ENCODE data around the gene NUPR1.
"Not testable (repeated sequence)": the region's sequence is repeated elsewhere in the genome, so short reads cannot be mapped to it uniquely, and the experiment has no call there.

Gene NUPR1

DNA sequence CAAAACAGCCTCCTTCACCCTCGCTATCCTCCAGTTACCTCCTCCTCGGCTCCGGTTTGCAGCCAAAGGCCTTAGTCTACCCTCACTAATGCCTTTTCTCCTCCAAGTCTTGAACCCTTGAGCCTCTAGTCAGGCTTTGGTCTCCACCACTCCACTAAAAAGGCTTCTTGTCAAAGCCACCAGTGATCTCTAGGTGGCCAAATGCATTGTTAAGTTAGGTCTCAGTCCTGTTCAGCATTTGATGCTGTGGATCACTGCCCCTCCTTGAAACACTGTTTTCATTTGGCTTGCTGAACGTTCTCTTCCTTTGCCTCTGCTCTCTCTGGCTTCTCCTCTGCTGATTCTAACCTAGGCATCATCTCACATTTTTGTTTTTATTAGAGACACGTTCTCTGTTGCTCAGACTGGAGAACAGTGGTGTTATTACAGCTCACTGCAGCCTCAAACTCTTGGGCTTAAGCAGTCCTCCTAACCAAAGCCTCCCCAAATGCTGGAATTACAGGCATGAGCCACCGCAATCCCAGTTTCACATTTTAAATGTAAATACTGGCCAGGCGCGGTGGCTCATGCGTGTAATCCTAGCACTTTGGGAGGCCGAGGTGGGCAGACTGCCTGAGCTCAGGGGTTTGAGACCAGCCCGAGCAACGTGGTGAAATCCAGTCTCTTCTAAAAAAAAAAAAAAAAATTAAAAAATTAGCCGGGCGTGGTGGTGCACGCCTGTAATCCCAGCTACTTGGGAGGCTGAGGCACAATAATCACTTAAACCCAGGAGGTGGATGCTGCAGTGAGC lies 16.1 kb upstream of the NUPR1 start:
- DNase-seq (ENCODE audit: low spot score): no peak

DNA sequence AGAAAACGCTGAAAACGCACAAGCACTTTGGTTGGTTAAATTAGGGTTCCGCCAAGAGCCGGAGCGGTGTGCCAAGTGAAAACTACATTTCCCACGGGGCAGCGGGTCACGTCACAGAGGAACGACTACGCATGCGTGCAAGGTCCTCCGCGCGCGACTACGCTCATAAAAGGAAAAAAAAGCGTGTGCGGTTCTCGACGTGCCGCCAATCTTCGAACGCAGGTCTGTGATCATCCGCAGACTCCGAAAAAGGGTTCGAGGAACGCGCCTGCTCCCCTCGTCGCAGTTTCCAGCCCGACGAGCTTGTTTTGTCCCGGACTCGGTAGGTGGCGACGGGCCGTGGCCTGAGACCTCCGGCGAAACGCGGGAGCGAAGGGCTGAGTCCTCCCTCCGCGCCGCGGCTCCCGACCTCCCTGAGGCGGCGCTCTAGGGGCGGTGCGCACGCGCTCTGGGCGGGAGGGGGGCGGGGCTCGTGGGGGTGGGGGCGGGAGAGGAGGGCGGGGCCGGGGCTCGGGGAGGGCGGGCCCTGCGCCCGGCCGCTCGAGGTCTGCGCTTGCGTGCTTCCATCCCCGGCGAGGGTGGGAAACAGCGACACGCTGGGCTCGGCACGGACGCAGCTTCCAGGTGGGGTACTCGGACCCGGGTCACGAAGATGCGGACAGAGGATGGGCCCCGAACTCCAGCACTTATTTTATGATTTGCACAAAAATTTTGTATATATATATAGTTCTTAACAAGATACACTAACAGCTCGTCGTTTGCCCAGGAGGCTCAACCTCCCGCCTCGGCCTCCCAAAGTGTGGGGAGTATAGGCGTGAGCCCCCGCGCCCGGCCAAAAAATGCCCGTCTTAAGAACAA lies 15.2 kb upstream of the NUPR1 start, which contains the start of gene SGF29:
Gene SGF29, plus strand, starts transcription at position 145 of the 858 bp plus-strand sequence. CDS start 27,150 bp downstream, outside the sequence.
- peak; percentile 95 for DNase-seq (ENCODE audit: low spot score)

DNA sequence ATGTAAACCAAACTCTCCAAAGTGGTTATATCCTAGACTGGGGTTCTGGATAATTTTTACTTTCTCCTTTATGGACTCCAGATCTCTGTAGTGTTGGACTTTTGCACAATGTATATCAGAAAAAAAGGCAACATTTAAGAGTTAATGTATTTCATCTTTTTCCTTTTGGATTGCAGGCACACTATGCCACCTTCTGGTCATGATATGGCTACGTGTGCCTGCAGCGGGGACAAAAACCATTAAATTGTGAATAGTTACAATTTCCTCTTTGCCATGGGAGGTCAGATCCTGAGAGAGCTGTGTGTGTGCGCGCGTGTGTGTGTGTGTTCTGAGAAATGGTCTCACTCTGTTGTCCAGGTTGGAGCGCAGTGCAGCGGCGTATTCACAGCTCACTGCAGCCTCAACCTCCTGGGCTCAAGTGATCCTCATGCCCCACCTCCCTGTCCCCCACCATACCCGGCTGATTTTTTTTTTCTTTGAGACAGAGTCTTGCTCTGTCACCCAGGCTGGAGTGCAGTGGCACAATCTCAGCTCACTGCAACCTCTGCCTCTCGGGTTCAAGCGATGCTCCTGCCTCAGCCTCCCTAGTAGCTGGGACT lies 10.6 kb upstream of the NUPR1 start:
- peak; percentile 27 for DNase-seq (ENCODE audit: low spot score)

DNA sequence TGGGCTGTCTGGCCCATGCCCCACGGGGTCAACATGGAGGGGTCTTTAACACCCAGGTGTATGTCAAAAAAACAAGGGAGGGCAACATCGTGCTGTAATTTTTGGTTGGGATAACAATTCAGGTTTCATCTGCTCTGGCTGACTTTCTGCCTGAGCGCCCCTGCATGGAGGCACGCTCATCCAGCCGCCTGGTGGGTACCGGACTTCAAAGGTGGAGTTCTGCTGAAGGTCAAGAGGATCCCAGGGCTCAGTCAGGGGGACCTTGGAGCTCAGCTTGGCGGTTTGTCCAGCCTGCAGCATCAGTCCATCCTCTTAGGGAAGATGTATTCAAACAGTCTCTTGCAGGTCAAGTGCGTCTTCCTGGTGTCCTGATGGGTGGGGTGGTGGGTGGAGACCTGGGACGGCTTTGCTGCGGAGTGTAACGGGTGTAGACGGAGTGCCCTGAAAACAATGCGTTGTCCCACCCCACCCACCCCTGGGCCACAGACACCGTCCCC lies 9.6 kb upstream of the NUPR1 start:
- DNase-seq (ENCODE audit: low spot score): no peak

DNA sequence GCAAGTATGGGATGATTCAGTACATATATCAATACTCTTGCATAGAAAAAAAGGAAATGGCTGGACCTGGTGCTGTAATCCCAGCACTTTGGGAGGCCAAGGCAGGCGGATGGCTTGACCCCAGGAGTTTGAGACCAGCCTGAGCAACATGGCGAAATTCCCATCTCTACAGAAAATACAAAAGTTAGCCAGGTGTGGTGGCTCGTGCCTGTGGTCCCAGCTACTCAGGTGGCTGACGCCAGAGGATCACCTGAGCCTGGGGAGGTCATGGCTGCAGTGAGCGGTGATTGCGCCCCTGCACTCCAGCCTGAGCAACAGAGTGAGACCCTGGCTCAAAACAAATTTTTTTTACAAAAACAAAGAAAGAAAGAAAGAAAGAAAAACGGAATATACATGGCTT lies 7.9 kb upstream of the NUPR1 start:
- DNase-seq (ENCODE audit: low spot score): no peak

DNA sequence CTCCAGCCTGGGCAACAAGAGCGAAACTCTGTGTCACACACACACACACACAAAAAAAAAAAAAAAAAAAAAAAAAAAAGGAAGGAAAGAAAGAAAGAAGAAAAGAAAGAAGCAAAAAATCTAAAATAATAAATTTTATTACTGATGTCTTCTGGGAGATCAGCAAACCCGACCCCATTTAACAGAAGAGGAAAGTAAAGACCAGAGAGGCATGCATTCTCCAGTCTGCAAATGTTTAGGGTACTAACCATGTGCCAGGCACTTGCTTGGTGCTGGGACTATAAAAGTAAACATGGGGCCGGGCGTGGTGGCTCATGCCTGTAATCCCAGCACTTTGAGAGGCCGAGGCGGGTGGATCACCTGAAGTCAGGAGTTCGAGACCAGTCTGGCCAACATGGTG lies 7.2 kb upstream of the NUPR1 start:
- not testable (repeated sequence) for DNase-seq (ENCODE audit: low spot score)

DNA sequence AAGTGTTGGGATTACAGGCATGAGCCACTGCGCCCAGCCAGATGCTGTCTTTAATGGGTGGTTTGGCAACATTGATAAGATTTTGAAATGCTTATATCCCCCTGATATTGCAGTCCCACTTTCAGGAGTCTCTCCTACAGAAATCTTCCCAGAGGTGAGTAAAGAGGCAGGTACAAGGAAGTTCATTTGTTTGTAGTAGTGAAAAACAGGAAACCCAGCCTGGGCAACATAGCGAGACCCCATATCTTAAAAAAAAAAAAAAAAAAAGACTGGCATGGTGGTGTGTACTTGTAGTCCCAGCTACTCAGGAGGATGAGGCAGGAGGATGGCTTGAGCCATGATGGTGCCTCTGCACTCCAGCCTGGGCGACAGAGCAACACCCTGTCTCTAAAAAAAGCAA lies 6.2 kb upstream of the NUPR1 start:
- no peak for DNase-seq (ENCODE audit: low spot score)

DNA sequence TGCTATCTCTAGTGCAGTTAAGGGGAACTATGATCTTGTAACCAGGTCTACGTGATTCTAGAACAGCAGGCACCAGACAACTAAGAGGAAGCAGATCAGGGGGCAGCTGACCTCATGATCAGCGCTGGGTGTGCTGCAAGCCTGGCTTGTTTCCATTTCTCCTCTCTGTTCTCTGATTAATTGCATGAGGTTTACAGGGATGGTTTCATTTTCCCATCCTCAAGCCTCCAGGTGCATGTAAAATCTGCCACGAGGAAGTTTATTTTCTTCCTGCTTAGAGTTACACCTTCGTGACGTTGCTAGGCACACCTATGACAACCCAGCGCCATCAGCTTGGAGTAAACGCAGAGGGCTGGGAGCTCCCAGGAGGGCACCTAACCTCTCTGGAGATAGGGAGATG lies 4.3 kb upstream of the NUPR1 start:
- peak; percentile 41 for DNase-seq (ENCODE audit: low spot score)

DNA sequence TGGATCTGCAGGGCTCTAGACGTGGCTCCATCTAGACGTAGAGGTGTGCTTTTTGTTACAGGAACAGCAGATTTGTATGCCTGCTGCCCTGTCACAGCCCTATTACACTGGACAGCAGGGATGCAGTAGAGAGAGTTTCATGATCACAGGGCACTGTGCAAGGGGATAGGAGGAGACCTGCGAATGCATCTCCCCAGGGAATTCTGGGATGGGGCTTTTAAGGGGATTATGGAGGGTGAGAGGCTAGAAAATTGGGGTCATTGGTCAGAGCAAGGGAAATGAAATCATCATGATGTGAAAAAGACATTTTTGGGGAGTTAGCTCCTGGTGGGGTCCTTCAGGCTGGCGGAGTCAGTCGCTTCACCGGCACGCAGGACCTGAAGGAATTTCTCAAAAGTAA lies 3.9 kb upstream of the NUPR1 start:
- no peak for DNase-seq (ENCODE audit: low spot score)

DNA sequence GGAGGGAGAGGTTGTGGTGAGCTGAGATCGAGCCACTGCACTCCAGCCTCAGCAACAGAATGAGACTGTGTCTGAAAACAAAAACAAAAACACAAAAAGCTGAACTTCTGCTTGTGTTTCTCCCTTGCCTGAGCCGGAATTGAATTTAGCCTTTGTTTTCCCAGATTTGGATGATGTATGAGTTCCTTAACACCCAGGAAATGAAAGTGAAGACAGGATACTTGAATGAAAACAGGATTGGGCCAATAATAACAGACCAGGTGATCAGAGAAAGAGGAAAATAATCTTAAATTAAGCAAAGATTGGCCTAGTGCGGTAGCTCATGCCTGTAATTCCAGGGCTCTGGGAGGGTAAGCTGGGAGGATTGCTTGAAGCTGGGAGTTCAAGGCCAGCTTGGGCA lies 1.6 kb upstream of the NUPR1 start:
- no peak for DNase-seq (ENCODE audit: low spot score)

DNA sequence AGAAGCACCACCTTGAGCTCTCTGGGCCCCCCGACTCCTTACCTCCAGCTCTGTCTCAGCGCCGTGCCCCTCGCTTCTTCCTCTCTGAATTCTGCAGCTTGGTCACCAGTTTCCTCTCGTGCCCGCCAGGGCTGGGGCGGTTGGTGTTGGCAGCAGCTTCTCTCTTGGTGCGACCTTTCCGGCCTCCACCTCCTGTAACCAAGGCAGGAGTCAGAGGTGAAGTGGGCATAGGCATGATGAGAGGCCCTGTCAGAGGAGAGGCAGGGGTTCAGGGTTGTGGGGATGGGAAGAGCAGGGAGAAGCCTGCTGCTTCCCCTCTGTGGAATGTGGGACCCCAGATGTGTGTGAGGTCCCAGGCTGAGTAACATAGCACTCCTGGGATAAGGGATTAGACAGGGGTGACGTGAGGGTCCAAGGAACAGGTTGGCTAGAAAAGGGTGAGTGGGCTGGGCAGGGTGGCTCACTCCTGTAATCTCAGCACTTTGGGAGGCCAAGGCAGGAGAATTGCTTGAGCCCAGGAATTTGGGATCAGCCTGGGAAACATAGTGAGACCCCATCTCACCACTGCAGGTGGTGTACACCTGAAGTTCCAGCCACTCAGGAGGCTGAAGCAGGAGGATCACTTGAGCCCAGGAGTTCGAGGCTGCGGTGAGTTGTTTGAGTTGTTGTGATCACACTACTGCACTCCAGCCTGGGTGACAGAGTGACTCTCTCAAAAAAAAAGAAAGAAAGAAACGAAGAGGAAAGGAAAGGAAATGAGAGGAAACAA lies 626 bp downstream of the NUPR1 start:
- no peak for DNase-seq (ENCODE audit: low spot score)

DNA sequence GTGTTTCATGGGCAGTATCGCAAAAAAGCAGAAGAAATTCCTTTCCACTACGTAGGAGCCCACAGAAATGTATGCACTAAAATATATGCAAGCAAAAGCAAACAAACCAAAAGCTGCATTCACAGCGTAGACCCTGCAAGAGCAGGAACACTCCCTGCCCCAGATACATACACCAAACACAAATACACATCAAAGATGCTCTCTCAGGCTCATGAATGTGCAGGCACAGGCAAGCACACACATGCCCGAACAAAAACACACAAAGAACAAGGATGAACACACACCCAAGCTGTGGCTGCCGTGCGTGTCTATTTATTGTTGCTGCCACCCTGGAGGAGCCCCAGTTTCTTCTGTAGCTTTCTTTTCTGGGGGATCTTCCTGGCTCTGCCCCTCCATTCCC lies 1.7 kb downstream of the NUPR1 start:
- no peak for DNase-seq (ENCODE audit: low spot score)

DNA sequence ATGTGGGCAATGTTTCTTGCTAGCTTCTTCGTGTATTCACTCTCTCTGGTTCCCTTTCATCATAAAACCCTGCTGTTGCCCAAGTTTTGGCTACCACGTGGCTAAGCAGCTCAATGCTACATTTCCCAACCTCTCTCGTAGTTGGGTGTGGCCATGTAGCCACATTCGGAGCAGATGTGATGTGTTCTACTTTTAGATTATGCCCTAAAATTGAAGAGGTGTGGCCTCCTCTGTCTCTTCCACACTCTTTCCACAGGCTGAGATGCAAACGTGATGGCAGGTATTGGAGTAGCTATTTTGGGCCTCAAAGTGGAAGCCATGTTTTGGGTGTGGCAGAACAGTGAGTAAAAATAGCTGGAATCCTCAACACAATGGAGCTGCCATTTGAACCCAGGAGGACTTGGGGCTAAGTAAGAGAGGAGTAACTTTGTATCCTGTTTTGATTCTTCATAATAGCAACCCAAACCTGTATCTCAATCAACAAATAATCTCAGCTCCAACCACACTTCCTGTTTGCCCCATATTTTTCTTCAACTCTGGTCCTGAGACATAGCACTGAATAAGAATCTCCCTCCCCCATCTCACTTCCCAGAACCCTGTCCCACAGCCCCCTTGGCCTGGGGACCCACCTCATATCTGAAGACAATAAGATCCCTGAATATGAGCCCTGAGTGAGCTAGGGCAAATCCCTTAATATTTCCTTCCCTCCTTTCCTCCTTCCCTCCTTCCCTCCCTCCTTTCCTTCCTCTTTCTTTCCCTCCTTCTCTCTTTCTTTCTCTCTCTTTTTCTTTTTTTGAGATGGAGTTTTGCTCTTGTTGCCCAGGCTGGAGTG lies 4.0 kb downstream of the NUPR1 start:
- no peak for DNase-seq (ENCODE audit: low spot score)

DNA sequence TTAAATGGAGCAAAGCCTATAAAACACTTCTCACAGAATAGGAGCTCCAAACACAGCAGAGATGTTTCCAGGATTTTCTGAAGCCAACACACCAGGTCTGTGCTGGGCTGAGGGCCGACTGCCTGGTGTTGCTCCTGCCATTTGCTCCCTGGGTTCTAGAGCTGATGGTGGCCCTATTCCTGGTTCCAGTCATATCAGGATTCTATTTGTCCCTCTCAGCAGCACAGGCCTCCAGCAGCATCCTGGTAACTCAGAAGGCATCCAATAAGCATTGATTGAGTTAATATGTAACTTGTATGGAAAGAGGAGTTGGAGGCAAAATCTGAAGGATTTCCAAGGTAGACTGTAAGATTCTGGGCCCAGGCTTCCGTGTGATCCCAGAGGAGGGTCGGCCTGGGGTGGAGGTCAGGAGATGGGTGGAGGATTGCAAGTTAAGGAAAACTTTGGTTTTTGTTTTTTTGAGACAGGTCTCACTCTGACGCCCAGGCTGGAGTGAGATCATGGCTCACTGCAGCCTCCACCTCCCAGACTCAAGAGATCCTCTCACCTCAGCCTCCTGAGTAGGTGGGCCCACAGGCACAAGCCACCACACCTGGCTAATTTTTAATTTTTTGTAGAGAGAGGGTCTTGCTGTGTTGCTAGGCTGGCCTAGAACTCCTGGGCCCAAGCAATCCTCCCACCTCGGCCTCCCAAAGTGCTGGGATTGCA lies 5.7 kb downstream of the NUPR1 start:
- no peak for DNase-seq (ENCODE audit: low spot score)

DNA sequence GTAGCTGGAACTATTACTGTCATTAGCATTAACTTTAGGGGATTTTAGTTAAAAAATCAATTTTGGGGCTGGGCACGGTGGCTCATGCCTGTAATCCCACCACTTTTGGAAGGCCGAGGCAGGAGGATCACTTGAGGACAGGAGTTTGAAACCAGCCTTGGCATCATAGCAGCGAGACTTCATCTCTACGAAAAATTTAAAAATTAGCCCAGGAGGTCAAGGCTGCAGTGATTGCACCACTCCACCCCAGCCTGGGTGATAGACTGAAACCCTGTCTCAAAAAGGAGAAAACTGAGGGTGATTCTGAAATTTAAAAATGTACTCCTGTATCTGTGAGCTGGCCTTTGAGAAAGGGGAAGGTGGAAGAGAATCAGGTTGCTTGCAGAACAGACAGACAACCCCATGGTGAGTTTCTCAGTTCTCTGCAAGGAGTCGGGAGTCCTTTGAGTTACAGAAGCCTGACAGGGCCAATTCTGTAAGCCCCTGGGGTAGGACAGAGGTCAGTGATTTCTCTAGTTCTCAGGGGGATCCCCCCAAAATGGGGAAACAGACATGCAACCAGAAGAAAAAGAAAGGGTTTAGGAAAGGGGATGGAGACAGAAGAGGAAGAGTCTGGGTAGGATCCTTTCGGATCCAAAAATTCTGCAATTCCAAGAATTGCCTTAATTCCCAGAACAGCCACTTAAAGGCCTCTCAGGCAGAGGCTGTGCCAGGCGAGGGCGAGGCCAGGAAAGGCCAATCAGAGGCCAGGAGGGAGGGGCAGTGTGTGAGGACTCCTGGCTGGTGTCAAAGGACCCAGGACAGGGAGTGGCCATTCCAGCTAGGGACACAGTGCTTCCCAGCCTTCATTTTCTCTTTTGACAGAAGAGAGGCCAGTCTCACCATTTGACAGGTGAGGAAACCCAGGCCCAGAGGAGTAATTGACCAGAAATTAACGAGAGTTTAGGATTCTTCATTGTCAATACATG lies 6.7 kb downstream of the NUPR1 start:
- DNase-seq (ENCODE audit: low spot score): peak; percentile 44

DNA sequence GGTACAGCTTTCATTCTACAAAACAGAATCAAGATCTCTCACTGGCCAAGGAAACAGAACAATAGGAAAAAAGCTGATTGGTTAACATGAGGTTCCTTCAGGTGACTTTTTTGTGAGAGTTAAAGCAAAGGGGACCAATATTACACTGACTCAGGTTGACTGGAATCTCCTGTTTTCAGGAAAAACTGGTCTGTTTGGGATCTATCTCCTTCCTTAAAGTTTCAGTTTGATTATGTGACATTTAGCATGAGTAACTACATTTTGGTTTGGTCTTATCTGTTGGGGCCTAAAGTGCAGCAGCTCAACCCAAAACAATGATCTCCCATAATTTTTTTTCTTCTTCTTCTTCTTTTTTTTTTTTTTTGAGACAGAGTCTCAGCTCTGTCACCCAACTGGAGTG lies 9.7 kb downstream of the NUPR1 start:
- DNase-seq (ENCODE audit: low spot score): no peak

DNA sequence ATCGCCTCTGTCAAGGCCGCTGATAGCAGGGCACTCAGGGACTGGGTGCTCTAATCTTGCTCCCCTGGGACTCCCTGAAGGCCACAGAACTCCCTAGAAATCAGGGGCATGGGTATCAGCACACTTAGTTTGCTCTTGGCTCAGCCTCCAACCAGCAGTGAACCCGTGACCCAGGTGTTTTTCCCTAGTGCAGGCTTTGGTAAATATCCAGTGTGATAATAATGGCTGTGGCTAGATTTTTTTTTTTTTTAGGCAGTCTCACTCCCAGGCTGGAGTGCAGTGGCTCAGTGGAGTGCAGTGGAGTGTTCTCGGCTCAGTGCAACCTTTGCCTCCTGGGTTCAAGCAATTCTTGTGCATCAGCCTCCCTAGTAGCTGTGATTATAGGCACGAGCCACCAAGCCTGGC lies 10.3 kb downstream of the NUPR1 start:
- no peak for DNase-seq (ENCODE audit: low spot score)

DNA sequence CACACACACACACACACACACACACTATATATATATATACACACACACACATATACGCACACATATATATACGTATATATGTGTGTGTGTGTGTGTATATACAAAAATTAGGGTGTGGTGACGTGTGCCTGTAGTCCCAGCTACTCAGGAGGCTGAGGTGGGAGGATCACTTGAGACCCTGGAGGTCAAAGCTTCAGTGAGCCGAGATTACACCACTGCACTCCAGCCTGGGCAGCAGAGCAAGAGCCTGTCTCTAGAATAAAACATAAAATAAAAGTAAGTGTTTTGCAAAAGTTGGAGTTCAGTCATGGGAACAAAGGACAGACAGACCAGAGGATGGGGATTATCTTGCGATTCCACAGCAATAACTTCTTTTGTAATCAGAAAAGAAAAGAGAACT lies 10.8 kb downstream of the NUPR1 start:
- no peak for DNase-seq (ENCODE audit: low spot score)
